Testis (tissue), 2 donors: ENCODE results near the gene PPA1.
"Not testable (repeated sequence)": the region's sequence is repeated elsewhere in the genome, so short reads cannot be mapped to it uniquely, and the experiment has no call there.

Source experiments
- POLR2A ChIP-seq: fragments of 450-650 bp; IDR thresholded peaks from one replicate; pipeline ENCODE4 v1.6.1; 2017; ENCODE audit warnings: antibody characterized with exemption, mild to moderate bottlenecking, moderate library complexity
- TF ChIP-seq, protein P1 (sequence below), 3 experiments: fragments of 450-650 bp in 2 of 3; fragments of 200-600 bp in 1 of 3; sonication (generic) in 1 of 3; IDR thresholded peaks; one replicate each; pipeline ENCODE4 v1.5.1; 2016 to 2019; ENCODE audit warnings: antibody characterized with exemption in 3 of 3, mild to moderate bottlenecking in 2 of 3, moderate library complexity in 1 of 3

DNA sequence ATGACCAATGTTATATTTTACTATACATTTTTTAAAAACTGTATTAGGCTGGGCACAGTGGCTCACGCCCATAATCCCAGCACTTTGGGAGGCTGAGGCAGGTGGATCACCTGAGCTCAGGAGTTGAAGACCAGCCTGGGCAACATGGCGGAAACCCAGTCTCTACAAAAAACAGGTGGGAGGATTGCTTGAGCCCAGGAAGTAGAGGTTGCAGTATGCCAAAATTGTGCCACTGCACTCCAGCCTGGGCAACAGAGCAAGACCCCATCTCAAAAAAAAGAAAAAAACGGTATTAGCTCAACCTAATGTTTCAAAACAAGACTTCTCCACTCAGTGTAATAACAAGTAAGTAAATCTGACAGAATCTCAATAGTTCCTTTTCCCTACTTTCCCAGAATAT is 73.9 kb downstream of the PPA1 start:
- TF ChIP-seq, protein P1, sequence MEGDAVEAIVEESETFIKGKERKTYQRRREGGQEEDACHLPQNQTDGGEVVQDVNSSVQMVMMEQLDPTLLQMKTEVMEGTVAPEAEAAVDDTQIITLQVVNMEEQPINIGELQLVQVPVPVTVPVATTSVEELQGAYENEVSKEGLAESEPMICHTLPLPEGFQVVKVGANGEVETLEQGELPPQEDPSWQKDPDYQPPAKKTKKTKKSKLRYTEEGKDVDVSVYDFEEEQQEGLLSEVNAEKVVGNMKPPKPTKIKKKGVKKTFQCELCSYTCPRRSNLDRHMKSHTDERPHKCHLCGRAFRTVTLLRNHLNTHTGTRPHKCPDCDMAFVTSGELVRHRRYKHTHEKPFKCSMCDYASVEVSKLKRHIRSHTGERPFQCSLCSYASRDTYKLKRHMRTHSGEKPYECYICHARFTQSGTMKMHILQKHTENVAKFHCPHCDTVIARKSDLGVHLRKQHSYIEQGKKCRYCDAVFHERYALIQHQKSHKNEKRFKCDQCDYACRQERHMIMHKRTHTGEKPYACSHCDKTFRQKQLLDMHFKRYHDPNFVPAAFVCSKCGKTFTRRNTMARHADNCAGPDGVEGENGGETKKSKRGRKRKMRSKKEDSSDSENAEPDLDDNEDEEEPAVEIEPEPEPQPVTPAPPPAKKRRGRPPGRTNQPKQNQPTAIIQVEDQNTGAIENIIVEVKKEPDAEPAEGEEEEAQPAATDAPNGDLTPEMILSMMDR (IDR thresholded peaks at IDR 0.05), result not testable (repeated sequence)
- not testable (repeated sequence) for TF ChIP-seq POLR2A
